ENCODE data around the gene CLSTN2.

CLSTN2 gene

GRCh38 chr3:140247775-140248174, 312.8 kb downstream of the CLSTN2 start:
- H3K18ac ChIP-seq (ENCODE audit: low read depth in 1 of 2, low read length in 2 of 2) = no peak overlapping the region
- H3K4me3 ChIP-seq (ENCODE audit: insufficient read depth in 1 of 2, low read depth in 1 of 2, low read length in 2 of 2) = no peak overlapping the region
- H2BK5ac ChIP-seq (ENCODE audit: low read depth, low read length, poor library complexity, severe bottlenecking) = no peak overlapping the region
- H3K9me3 ChIP-seq (ENCODE audit: control insufficient read depth, low read length) = no peaks in the 10 kb centered on the region
- no peak overlapping the region for H3K9ac ChIP-seq (ENCODE audit: low read length)
- no peaks in the 10 kb centered on the region for H3K36me3 ChIP-seq (ENCODE audit: control insufficient read depth in 1 of 2, insufficient read depth in 2 of 2, low read depth in 1 of 2, low read length in 2 of 2)
- peaks cover 12% of the 10 kb centered on the region for H3K4me1 ChIP-seq (ENCODE audit: control insufficient read depth, insufficient read depth, low read depth, low read length)
- no peak overlapping the region for H3K4me2 ChIP-seq (ENCODE audit: low read length, poor library complexity, severe bottlenecking)
- no peak overlapping the region for H3K23ac ChIP-seq (ENCODE audit: low read length in 2 of 2)
- no peak overlapping the region for H3K4ac ChIP-seq (ENCODE audit: low read depth in 1 of 2, low read length in 2 of 2)
- H3K14ac ChIP-seq (ENCODE audit: low read length in 2 of 2) = no peak overlapping the region
- no peak overlapping the region for H2AK5ac ChIP-seq (ENCODE audit: low read length, severe bottlenecking)
- no peak overlapping the region for H3K27ac ChIP-seq (ENCODE audit: low read length, poor library complexity, severe bottlenecking)
- H4K91ac ChIP-seq (ENCODE audit: low read length) = no peak overlapping the region
- DNase-seq = no peak
- H3K79me1 ChIP-seq (replicated peaks; ENCODE audit: low read length, poor library complexity, severe bottlenecking) = peaks cover under 1% of the 10 kb centered on the region
- H3K27me3 ChIP-seq (ENCODE audit: control insufficient read depth in 1 of 2, insufficient read depth in 1 of 2, low read length in 2 of 2) = peaks cover 0 to 3% of the 10 kb centered on the region in 2 experiments
- no peak overlapping the region for H2BK120ac ChIP-seq (ENCODE audit: low read depth, low read length)
- H2BK15ac ChIP-seq (ENCODE audit: low read depth, poor library complexity, severe bottlenecking) = no peak overlapping the region
- H2AFZ ChIP-seq (ENCODE audit: low read depth, low read length) = no peak overlapping the region
- no peak overlapping the region for H4K8ac ChIP-seq (ENCODE audit: low read length)
- H2BK12ac ChIP-seq (ENCODE audit: low read length in 2 of 2) = no peak overlapping the region

GRCh38 chr3:140249188-140249587, 314.2 kb downstream of the CLSTN2 start:
- Histone ChIP-seq H3K9ac (ENCODE audit: low read length) (no peak overlapping the region), H3K23ac (ENCODE audit: low read length in 2 of 2) (no peak overlapping the region), H3K14ac (ENCODE audit: low read length in 2 of 2) (no peak overlapping the region), H3K18ac (ENCODE audit: low read depth in 1 of 2, low read length in 2 of 2) (no peak overlapping the region), H2BK120ac (ENCODE audit: low read depth, low read length) (no peak overlapping the region), H3K9me3 (ENCODE audit: control insufficient read depth, low read length) (no peaks in the 10 kb centered on the region), H3K36me3 (ENCODE audit: control insufficient read depth in 1 of 2, insufficient read depth in 2 of 2, low read depth in 1 of 2, low read length in 2 of 2) (no peaks in the 10 kb centered on the region), H4K8ac (ENCODE audit: low read length) (no peak overlapping the region), H2AFZ (ENCODE audit: low read depth, low read length) (no peak overlapping the region), H3K4me2 (ENCODE audit: low read length, poor library complexity, severe bottlenecking) (no peak overlapping the region), H2BK5ac (ENCODE audit: low read depth, low read length, poor library complexity, severe bottlenecking) (no peak overlapping the region), H2AK5ac (ENCODE audit: low read length, severe bottlenecking) (no peak overlapping the region), H3K27ac (ENCODE audit: low read length, poor library complexity, severe bottlenecking) (no peak overlapping the region), H2BK15ac (ENCODE audit: low read depth, poor library complexity, severe bottlenecking) (no peak overlapping the region), H2BK12ac (ENCODE audit: low read length in 2 of 2) (no peak overlapping the region), H3K27me3 (ENCODE audit: control insufficient read depth in 1 of 2, insufficient read depth in 1 of 2, low read length in 2 of 2) (peaks cover 0 to 3% of the 10 kb centered on the region in 2 experiments), H3K79me1 (replicated peaks; ENCODE audit: low read length, poor library complexity, severe bottlenecking) (peaks cover 4% of the 10 kb centered on the region), H3K4ac (ENCODE audit: low read depth in 1 of 2, low read length in 2 of 2) (no peak overlapping the region), H4K91ac (ENCODE audit: low read length) (no peak overlapping the region), H3K4me3 (ENCODE audit: insufficient read depth in 1 of 2, low read depth in 1 of 2, low read length in 2 of 2) (no peak overlapping the region), H3K4me1 (ENCODE audit: control insufficient read depth, insufficient read depth, low read depth, low read length) (peaks cover 10% of the 10 kb centered on the region)
- DNase-seq = no peak
- WGBS = 73% methylated on average over 1 of the region's 3 CpGs

GRCh38 chr3:140250010-140250855, 315.2 kb downstream of the CLSTN2 start:
- H3K36me3 ChIP-seq (ENCODE audit: control insufficient read depth in 1 of 2, insufficient read depth in 2 of 2, low read depth in 1 of 2, low read length in 2 of 2) = no peaks in the 10 kb centered on the region
- no peak overlapping the region for H3K4me2 ChIP-seq (ENCODE audit: low read length, poor library complexity, severe bottlenecking)
- H2BK12ac ChIP-seq (ENCODE audit: low read length in 2 of 2) = no peak overlapping the region
- H2AK5ac ChIP-seq (ENCODE audit: low read length, severe bottlenecking) = no peak overlapping the region
- H3K18ac ChIP-seq (ENCODE audit: low read depth in 1 of 2, low read length in 2 of 2) = no peak overlapping the region
- H3K4me3 ChIP-seq (ENCODE audit: insufficient read depth in 1 of 2, low read depth in 1 of 2, low read length in 2 of 2) = no peak overlapping the region
- H4K91ac ChIP-seq (ENCODE audit: low read length) = no peak overlapping the region
- peaks cover 4% of the 10 kb centered on the region for H3K79me1 ChIP-seq (replicated peaks; ENCODE audit: low read length, poor library complexity, severe bottlenecking)
- H3K4ac ChIP-seq (ENCODE audit: low read depth in 1 of 2, low read length in 2 of 2) = no peak overlapping the region
- no peak overlapping the region for H2BK5ac ChIP-seq (ENCODE audit: low read depth, low read length, poor library complexity, severe bottlenecking)
- no peaks in the 10 kb centered on the region for H3K9me3 ChIP-seq (ENCODE audit: control insufficient read depth, low read length)
- H4K8ac ChIP-seq (ENCODE audit: low read length) = no peak overlapping the region
- H3K23ac ChIP-seq (ENCODE audit: low read length in 2 of 2) = no peak overlapping the region
- no peak for DNase-seq
- peaks cover 7% of the 10 kb centered on the region for H3K4me1 ChIP-seq (ENCODE audit: control insufficient read depth, insufficient read depth, low read depth, low read length)
- WGBS = 83% methylated on average over 6 of the region's 7 CpGs
- peaks cover 0 to 3% of the 10 kb centered on the region in 2 experiments for H3K27me3 ChIP-seq (ENCODE audit: control insufficient read depth in 1 of 2, insufficient read depth in 1 of 2, low read length in 2 of 2)
- no peak overlapping the region for H2BK15ac ChIP-seq (ENCODE audit: low read depth, poor library complexity, severe bottlenecking)
- H3K9ac ChIP-seq (ENCODE audit: low read length) = no peak overlapping the region
- H3K14ac ChIP-seq (ENCODE audit: low read length in 2 of 2) = no peak overlapping the region
- no peak overlapping the region for H2BK120ac ChIP-seq (ENCODE audit: low read depth, low read length)
- no peak overlapping the region for H3K27ac ChIP-seq (ENCODE audit: low read length, poor library complexity, severe bottlenecking)
- H2AFZ ChIP-seq (ENCODE audit: low read depth, low read length) = no peak overlapping the region

GRCh38 chr3:140250945-140251344, 316.0 kb downstream of the CLSTN2 start:
- 93% methylated on average over 4 of the region's 4 CpGs for WGBS
- H3K23ac ChIP-seq (ENCODE audit: low read length in 2 of 2) = no peak overlapping the region

More at GRCh38 chr3:140250945-140251344, 316.0 kb downstream of the CLSTN2 start:
- Histone ChIP-seq H3K9ac (ENCODE audit: low read length) (no peak overlapping the region), H3K18ac (ENCODE audit: low read depth in 1 of 2, low read length in 2 of 2) (no peak overlapping the region), H3K14ac (ENCODE audit: low read length in 2 of 2) (no peak overlapping the region), H4K91ac (ENCODE audit: low read length) (no peak overlapping the region), H3K36me3 (ENCODE audit: control insufficient read depth in 1 of 2, insufficient read depth in 2 of 2, low read depth in 1 of 2, low read length in 2 of 2) (no peaks in the 10 kb centered on the region), H2BK120ac (ENCODE audit: low read depth, low read length) (no peak overlapping the region), H2AK5ac (ENCODE audit: low read length, severe bottlenecking) (no peak overlapping the region), H2AFZ (ENCODE audit: low read depth, low read length) (no peak overlapping the region), H3K79me1 (replicated peaks; ENCODE audit: low read length, poor library complexity, severe bottlenecking) (peaks cover 4% of the 10 kb centered on the region), H3K9me3 (ENCODE audit: control insufficient read depth, low read length) (no peaks in the 10 kb centered on the region), H2BK12ac (ENCODE audit: low read length in 2 of 2) (no peak overlapping the region), H3K4me1 (ENCODE audit: control insufficient read depth, insufficient read depth, low read depth, low read length) (peaks cover 5% of the 10 kb centered on the region), H3K27me3 (ENCODE audit: control insufficient read depth in 1 of 2, insufficient read depth in 1 of 2, low read length in 2 of 2) (peaks cover 0 to 3% of the 10 kb centered on the region in 2 experiments), H3K27ac (ENCODE audit: low read length, poor library complexity, severe bottlenecking) (no peak overlapping the region), H2BK5ac (ENCODE audit: low read depth, low read length, poor library complexity, severe bottlenecking) (no peak overlapping the region), H3K4me3 (ENCODE audit: insufficient read depth in 1 of 2, low read depth in 1 of 2, low read length in 2 of 2) (no peak overlapping the region), H3K4ac (ENCODE audit: low read depth in 1 of 2, low read length in 2 of 2) (no peak overlapping the region), H2BK15ac (ENCODE audit: low read depth, poor library complexity, severe bottlenecking) (no peak overlapping the region), H4K8ac (ENCODE audit: low read length) (no peak overlapping the region), H3K4me2 (ENCODE audit: low read length, poor library complexity, severe bottlenecking) (no peak overlapping the region)
- no peak for DNase-seq
